ENCODE measurements around the gene PRPH. TPM values are rescaled to one million over a fixed set of nuclear protein-coding genes. Genes with fewer than 3 reads are reported as not detected.

The PRPH gene
- total and polyA plus RNA-seq, 9 of the 15 experiments (the other 6 are each of a cell fraction or from before 2014, with no cell fraction given), result 0.27 to 1.9 (median 1.3) TPM; not detected in 1

DNA sequence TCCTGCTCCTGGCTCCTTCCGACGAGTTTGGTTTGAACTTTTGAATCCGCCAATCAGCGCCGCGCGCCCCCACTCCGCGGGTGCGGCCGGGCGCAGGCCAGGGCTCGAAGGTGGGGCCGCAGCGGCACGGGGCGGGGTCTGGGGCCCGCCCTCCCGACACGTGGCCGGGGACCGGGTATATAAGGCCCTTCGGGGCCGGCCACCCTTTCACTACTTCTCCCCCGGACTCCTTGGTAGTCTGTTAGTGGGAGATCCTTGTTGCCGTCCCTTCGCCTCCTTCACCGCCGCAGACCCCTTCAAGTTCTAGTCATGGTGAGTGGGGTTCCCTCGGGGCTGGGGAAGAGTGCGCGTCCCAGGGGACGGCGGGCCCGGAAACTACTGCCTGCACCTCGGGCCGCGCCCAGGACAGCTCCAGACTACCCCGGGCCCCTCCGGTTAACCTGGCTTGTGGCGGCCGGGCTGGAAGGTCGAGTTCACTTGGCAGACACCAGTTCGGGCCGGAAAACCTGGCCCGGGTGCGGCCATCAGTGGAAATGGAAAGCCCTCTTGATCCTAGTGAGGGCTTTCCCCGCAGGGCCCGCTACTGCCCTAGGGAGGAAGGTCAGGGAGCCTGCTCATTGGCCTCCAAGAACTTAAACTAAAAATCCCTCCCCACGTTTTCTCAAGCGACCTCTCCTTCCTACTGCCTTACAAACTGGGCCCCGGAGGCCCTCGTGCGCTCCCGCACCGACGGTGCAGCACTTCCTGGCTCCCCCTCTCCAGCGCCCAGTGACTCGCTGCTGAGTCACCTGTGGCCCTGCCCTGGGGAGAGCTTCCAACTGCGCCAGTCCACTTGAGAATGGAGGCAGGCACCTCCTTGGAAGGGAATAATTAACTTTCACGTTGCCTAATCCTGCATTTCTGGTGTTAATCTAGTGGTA is 29.8 kb upstream of the PRPH start, which contains the start of gene TUBA1C:
TSS of gene TUBA1C (plus strand) at position 210 of the 920 bp plus-strand sequence. CDS start at position 310, 100 bp downstream.
- Histone ChIP-seq H3K9me3 (replicated peaks; ENCODE audit: control insufficient read depth, insufficient read depth, low read depth, low read length) (no peaks in the 10 kb centered on the region), H3K4me1 (replicated peaks in 1 of 2; ENCODE audit: control insufficient read depth in 2 of 2, insufficient read depth in 2 of 2, low read length in 2 of 2) (peaks cover 17 to 22% of the 10 kb centered on the region in 2 experiments), H3K27ac (ENCODE audit: extremely low read depth, low read depth, low read length) (peak within 1 kb of the TSS; percentile 83), H3K79me2 (ENCODE audit: control insufficient read depth, insufficient read depth, low read length) (peaks cover 69% of the 10 kb centered on the region), H3K4me3 (peak within 1 kb of the TSS; percentile 90), H3K36me3 (ENCODE audit: control insufficient read depth, insufficient read depth, low read length) (peaks cover 45% of the 10 kb centered on the region), H4K20me1 (replicated peaks; ENCODE audit: control insufficient read depth, insufficient read depth, low read length) (peaks cover 34% of the 10 kb centered on the region), H3K27me3 (ENCODE audit: control insufficient read depth in 2 of 2, insufficient read depth in 2 of 2, low read length in 2 of 2) (no peaks in the 10 kb centered on the region), H3K9me1 (ENCODE audit: control insufficient read depth, insufficient read depth, low read length) (peaks cover 4% of the 10 kb centered on the region), H2AFZ (ENCODE audit: low read depth, low read length) (peak within 1 kb of the TSS; percentile 60; the same call in 1 of the 2 replicates), H3K9ac (ENCODE audit: insufficient read depth in 1 of 2, low read depth in 2 of 2, low read length in 2 of 2) (peak within 1 kb of the TSS; percentile 97 to 98), H3K4me2 (ENCODE audit: insufficient read depth, low read length) (peak within 1 kb of the TSS; percentile 88)
- DNase-seq (ENCODE audit: extremely low read depth in 1 of 4, low spot score in 3 of 4) (peak; percentile 95 to 99 (median 98)), ATAC-seq (peak; percentile 86), FAIRE-seq (peak; percentile 81)
- WGBS (ENCODE audit: insufficient coverage, low coverage, missing lambda C conversion rate), result under 1% methylated on average over 58 of the region's 61 CpGs
- intact Hi-C loops (cut with micrococcal nuclease) (loop anchor here (10.0 kb wide), 1 partner anchor 130 kb away; the partner anchor contains the start of gene TUBA1B), in situ Hi-C loops (cut with MboI) (no loop called here)
- BruUV-seq (replicated peaks), result TSS peak; percentile 58
- CTCF ChIA-PET (ENCODE audit: low intra/inter-chr PET ratio), result interaction anchor here (0.7 kb wide), 1 partner anchor 77 kb away, joined by 3 read pairs; no protein-coding TSS in a partner anchor
- POLR2A ChIA-PET, result interaction anchor here (0.5 to 5.2 kb wide), 45 partner anchors 9 to 583 kb away, joined by 3 to 141 read pairs (median 8); partner anchors contain the start of genes DHH, KANSL2, LMBR1L and PRKAG1
- peak; percentile 63; the same call in 1 of the 2 replicates for TF ChIP-seq ZNF431 (CRISPR knock-in tag; IDR thresholded peaks at IDR 0.05)
- TF ChIP-seq, protein P1, sequence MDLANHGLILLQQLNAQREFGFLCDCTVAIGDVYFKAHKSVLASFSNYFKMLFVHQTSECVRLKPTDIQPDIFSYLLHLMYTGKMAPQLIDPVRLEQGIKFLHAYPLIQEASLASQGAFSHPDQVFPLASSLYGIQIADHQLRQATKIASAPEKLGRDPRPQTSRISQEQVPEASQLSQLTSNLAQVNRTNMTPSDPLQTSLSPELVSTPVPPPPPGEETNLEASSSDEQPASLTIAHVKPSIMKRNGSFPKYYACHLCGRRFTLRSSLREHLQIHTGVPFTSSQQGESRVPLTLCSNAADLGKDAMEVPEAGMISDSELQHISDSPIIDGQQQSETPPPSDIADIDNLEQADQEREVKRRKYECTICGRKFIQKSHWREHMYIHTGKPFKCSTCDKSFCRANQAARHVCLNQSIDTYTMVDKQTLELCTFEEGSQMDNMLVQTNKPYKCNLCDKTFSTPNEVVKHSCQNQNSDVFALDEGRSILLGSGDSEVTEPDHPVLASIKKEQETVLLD (IDR thresholded peaks at IDR 0.05), result no peak; the same call in 1 of the 2 replicates
- peak; percentile 80 for TF ChIP-seq MAFG (tag; conservative IDR thresholded peaks at IDR 0.05)
- TF ChIP-seq FUS (optimal IDR thresholded peaks at IDR 0.05; ENCODE audit: low read depth, low read length), result no peak
- no peak for TF ChIP-seq GTF3C2 (IDR thresholded peaks at IDR 0.05; ENCODE audit: borderline replicate concordance, extremely low read depth, insufficient read length)
- TF ChIP-seq, protein P2, sequence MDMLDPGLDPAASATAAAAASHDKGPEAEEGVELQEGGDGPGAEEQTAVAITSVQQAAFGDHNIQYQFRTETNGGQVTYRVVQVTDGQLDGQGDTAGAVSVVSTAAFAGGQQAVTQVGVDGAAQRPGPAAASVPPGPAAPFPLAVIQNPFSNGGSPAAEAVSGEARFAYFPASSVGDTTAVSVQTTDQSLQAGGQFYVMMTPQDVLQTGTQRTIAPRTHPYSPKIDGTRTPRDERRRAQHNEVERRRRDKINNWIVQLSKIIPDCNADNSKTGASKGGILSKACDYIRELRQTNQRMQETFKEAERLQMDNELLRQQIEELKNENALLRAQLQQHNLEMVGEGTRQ (CRISPR knock-in tag; IDR thresholded peaks at IDR 0.05), result peak; percentile 90
- TF ChIP-seq HLTF (IDR thresholded peaks at IDR 0.05), result no peak
- TF ChIP-seq, protein P3, sequence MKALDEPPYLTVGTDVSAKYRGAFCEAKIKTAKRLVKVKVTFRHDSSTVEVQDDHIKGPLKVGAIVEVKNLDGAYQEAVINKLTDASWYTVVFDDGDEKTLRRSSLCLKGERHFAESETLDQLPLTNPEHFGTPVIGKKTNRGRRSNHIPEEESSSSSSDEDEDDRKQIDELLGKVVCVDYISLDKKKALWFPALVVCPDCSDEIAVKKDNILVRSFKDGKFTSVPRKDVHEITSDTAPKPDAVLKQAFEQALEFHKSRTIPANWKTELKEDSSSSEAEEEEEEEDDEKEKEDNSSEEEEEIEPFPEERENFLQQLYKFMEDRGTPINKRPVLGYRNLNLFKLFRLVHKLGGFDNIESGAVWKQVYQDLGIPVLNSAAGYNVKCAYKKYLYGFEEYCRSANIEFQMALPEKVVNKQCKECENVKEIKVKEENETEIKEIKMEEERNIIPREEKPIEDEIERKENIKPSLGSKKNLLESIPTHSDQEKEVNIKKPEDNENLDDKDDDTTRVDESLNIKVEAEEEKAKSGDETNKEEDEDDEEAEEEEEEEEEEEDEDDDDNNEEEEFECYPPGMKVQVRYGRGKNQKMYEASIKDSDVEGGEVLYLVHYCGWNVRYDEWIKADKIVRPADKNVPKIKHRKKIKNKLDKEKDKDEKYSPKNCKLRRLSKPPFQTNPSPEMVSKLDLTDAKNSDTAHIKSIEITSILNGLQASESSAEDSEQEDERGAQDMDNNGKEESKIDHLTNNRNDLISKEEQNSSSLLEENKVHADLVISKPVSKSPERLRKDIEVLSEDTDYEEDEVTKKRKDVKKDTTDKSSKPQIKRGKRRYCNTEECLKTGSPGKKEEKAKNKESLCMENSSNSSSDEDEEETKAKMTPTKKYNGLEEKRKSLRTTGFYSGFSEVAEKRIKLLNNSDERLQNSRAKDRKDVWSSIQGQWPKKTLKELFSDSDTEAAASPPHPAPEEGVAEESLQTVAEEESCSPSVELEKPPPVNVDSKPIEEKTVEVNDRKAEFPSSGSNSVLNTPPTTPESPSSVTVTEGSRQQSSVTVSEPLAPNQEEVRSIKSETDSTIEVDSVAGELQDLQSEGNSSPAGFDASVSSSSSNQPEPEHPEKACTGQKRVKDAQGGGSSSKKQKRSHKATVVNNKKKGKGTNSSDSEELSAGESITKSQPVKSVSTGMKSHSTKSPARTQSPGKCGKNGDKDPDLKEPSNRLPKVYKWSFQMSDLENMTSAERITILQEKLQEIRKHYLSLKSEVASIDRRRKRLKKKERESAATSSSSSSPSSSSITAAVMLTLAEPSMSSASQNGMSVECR (CRISPR knock-in tag; IDR thresholded peaks at IDR 0.05), result peak; percentile 85
- TF ChIP-seq ZBTB17 (CRISPR knock-in tag; IDR thresholded peaks at IDR 0.05), result peak; percentile 54; the same call in 1 of the 2 replicates

Measured in K562 (cell line).